HS-27A (cell line): Measurements from ENCODE around the gene PNPLA7.
"Not testable (repeated sequence)": the region's sequence is repeated elsewhere in the genome, so short reads cannot be mapped to it uniquely, and the experiment has no call there.

ENCODE experiments used
- DNase-seq: peaks from one replicate; pipeline ENCODE4 v3.0.0-alpha.2; 2012; ENCODE audit warnings: low read depth, missing footprints

The PNPLA7 gene

GRCh38 chr9:137575364-137575715 lies 25.1 kb upstream of the PNPLA7 start:
- DNase-seq: no peak

DNA sequence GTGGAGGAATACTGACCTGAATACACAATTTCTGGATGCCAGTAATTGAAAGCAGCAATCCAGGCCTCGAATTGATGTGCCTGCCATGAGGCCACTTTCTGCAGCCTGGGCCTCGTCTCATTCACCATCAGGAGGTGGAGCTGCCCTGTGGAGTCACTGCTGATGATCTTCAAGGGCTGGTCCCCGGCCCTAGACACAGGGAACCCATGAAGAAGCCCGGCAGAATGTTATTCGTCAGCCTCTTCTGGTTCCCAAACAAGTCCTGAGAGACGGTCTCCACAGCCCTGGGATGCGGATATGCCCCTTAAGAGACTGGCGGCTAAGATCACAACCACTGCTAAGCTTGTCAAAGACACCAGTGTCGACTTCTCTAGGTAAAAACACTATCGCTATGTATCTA lies 24.0 kb upstream of the PNPLA7 start:
- no peak for DNase-seq

GRCh38 chr9:137570566-137570965 lies 20.4 kb upstream of the PNPLA7 start:
- no peak for DNase-seq

- DNase-seq: no peak
Measured at GRCh38 chr9:137569609-137570203, 19.5 kb upstream of the PNPLA7 start.

DNA sequence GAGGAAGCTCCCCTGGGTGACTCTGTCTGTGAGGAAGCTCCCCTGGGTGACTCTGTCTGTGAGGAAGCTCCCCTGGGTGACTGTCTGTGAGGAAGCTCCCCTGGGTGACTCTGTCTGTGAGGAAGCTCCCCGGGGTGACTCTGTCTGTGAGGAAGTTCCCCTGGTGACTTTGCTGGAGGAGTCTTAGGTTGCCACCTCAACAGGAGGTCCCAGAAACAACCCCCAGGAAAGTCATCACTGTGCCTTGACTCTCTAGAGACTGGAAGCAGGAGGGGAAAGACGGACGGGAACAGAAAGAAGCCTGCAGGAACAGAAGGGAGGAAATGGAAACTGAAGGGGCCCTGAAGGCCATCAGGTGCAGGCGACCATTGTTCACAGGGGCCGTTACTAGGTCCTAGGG lies 18.2 kb upstream of the PNPLA7 start:
- DNase-seq: not testable (repeated sequence)

GRCh38 chr9:137564817-137565411 lies 14.7 kb upstream of the PNPLA7 start:
- DNase-seq: no peak

- no peak for DNase-seq
Measured at GRCh38 chr9:137564134-137564533, 13.9 kb upstream of the PNPLA7 start.

DNA sequence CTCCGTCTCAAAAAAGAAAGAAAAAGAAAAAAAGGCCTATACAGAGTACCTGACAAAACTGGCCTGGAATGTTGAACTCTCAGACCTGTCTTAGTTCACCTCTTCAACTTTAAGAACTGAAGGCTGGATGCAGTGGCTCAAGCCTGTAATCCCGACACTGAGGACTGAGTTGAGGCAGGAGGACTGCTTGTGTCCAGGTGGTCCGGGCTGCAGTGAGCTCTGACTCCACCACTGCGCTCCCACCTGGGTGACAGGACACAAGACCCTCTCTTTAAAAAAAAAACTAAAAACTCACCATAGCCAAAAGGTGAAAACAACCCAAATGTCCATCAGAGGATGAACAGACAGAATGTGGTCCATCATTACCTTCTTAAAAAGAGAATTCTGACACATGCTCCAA lies 7.9 kb upstream of the PNPLA7 start:
- no peak for DNase-seq

- DNase-seq: no peak
Measured at GRCh38 chr9:137556069-137556838, 6.1 kb upstream of the PNPLA7 start.

DNA sequence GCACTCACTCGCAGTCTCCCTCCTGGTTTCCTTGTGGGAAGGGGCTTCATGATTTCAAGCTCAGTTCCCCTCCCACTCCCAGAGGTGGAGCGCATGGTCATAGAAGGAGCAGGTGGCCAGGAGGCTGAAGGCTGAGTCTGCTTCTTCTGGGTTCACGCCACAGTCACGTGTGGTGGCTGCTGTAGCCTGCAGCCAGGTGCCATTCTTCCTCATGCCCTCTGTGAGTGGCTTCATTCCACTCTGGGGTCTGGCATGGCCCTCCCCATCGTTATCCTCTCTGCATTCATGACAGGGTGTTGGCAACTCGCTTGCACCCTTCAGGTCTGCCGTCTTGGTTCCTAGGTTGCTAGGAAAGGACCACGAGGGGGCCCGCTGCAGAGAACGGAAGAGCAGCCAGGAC lies 5.0 kb upstream of the PNPLA7 start:
- DNase-seq: no peak

- DNase-seq: no peak
Measured at GRCh38 chr9:137554349-137554748, 4.1 kb upstream of the PNPLA7 start.

DNA sequence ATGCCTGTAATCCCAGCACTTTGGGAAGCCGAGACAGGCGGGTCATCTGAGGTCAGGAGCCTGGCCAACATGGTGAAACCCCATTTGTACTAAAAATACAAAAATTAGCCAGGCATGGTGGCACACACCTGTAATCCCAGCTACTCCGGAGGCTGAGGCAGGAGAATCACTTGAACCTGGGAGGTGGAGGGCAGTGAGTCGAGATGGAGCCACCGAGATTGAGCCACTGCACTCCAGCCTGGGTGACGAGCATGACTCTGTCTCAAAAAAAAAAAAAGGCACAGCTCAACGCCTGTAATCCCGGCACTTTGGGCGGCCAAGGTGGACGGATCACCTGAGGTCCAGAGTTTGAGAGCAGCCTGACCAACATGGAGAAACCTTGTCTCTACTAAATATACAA lies 3.5 kb upstream of the PNPLA7 start:
- not testable (repeated sequence) for DNase-seq

DNA sequence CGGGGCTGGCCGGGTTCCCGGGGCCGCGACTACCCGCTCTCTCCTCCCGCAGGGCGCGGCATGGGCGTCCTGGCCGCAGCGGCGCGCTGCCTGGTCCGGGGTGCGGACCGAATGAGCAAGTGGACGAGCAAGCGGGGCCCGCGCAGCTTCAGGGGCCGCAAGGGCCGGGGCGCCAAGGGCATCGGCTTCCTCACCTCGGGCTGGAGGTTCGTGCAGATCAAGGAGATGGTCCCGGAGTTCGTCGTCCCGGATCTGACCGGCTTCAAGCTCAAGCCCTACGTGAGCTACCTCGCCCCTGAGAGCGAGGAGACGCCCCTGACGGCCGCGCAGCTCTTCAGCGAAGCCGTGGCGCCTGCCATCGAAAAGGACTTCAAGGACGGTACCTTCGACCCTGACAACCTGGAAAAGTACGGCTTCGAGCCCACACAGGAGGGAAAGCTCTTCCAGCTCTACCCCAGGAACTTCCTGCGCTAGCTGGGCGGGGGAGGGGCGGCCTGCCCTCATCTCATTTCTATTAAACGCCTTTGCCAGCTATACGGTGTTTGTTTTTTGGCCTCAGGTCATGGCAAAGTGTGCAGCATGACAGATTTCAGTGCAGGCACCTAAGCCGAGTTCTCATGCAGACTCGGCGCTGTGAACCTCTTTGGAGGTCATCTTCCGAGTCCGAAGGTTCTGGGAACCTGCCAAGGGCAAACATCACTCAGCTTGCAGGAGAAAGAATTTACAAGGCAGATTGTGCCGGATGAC lies 2.0 kb upstream of the PNPLA7 start:
- DNase-seq: no peak

DNA sequence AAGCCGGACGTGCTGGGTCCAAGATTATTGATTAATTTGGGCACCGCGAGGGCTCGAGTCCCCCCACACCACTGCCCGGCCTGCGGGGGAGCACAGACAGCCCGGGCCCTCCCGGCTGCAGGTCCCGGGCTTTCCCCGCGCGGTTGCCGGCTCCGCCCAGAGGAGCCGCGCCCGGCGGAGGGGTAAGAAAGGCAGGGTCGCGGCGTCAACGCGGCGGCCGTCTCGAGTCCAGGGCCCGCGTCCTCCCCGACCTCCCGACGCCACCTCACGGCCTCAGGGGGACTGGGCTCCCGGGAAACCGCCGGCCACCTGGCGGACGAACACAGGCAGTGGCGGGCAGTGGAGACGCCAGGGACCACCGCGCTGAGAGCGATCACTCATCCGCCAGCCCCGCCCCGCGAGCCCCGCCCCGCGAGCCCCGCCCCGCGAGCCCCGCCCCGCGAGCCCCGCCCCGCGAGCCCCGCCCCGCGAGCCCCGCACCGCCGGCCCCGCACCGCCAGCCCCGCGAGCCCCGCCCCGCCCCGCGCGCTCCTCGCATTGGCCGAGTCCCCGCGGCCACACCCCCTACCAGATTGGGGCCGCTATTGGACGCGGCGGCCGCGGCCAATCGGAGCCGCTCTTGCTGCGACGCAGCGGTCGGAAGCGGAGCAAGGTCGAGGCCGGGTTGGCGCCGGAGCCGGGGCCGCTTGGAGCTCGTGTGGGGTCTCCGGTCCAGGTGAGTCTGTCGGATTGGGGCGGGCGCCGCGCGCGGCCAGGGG lies 1.2 kb upstream of the PNPLA7 start, which contains the start of gene MRPL41:
Gene MRPL41 (plus strand): TSS at position 616 of the 758 bp plus-strand sequence. CDS start 203 bp downstream, outside the sequence.
- no peak for DNase-seq

DNA sequence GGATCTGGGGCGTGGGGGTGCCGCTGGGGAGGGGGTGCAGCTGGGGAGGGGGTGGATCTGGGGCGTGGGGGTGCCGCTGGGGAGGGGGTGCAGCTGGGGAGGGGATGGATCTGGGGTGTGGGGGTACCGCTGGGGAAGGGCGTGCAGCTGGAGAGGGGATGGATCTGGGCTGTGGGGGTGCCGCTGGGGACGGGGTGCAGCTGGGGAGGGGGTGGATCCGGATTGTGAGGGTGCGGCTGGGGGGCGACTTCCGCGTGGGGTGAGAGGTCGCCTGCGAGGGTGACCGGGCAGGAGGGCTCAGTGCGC lies 709 bp upstream of the PNPLA7 start:
- not testable (repeated sequence) for DNase-seq

DNA sequence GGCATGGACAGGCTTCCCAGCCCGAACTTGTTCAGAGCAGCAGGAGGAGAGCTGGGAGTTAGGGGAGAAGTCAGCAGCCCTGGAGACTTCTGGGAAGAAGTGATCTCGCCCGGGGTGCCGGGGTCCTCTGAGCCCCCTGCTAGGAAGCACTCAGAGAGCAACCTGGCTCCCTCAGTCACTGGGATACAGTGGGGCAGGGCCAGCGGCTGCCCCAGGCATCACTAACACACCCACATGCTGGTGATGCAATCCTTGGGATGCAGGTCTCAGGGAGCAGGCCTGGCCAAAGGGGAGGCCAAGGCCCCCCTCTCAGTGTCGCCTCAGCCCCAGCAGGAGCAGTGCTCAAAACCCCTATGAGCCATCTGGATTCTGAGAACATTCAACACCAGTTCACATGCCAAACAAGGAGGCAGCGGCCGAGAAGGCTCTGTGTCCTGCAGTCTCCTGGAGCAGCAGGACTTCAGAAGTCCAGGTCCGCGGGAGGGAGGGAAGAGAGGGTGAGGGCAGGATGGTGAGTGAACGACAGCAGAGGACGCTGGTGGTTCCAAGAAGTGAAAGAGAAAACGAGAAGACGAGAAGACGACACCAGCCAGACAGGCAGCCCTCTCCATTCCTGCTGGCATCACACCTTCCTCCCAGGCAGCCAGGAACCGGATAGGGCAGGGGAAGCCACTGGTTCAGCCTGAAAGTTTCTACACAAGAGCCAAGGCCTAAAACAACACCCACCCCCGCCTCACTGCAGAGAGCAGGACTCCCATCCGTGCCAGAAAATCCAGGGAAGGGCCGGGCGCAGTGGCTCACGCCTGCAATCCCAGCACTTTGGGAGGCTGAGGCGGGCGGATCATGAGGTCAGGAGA lies 2.3 kb downstream of the PNPLA7 start:
- DNase-seq: no peak

- DNase-seq: no peak
Measured at GRCh38 chr9:137545123-137545522, 5.1 kb downstream of the PNPLA7 start.

DNA sequence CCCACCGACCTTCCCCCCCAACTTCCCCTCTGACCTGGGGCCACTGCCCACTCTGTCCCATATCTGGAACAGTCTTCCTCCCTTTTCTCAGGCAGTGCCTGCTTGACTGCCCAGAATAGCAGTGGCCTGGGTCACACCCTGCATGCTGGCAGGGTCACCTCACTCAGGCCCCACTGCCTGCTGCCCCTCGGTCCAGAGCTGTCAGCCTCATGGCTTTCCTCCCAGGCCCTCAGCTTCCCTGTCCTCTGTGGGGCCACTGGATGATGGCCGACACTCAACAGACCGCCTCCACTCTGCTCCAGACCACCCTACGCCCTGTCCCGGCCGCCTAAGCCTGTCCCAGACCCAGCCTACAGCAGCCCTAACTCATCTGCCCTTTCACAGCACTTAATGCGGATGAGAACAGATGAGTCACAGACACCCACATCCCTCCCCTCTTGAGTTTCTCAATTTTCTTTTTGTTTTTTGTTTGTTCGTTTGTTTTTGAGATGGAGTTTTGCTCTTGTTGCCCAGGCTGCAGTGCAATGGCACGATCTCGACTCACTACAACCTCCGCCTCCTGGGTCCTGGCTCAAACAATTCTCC lies 5.9 kb downstream of the PNPLA7 start:
- no peak for DNase-seq

DNA sequence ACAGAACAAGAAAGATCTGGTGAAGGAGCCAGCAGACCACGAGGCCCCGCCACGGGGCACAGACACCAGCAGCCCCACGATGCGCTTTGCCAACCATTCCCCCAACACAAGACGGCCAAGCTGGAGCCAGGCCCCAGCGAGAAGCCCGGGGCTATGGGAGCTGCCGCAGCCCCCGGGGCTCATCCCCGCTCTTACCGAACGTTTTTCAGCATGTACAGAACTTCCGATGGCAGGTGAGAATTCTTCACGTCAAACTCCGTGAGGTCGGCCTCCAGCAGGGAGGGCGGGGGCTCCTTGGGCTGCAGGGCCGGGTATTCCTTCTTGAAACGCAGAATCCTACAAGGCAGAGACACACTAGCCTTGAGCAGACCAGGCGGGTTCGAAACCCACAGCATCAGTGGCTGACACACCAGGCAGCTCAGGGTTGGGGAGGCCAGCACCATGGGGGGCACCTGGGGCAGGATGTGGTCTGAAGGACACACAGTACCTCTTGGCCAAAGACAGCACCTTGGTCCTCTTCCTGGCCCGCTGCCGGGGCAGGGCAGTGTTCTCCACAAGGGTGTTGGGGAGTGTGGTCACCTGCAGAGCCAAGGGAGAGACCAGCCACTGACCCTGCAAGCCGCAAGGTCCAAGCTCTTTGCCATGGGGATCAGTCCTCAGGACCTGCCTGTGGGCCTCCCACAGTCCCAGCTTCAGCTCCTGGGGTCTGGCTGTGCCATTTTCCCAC lies 6.8 kb downstream of the PNPLA7 start:
- no peak for DNase-seq

DNA sequence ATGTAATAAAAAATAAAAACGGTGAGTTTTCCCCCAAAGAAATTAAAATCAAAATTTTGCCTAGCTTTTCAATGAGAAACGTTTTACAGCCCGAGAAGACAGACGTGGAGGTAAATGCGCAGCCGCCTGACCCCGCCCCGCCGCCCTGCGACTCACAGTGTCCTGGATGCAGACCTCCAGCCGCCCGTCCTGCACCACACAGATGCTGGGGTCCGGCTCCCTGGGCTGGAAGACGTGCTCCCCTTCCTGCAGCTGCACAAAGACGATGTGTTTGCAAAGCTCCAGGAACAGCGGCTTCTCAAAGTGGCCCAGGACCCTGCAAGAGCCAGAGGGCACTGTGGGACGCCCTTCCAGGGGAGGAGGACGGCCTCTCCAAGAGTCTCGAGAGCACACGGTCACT lies 7.7 kb downstream of the PNPLA7 start:
- no peak for DNase-seq
